Stimulated activated CD4-positive, alpha-beta T cell treated with anti-CD3 and anti-CD28 coated beads, Interleukin-2, amount 100 ng/mL, for 48 hours (primary cell): ENCODE measurements around the gene MPZL2.

Experiments used
- DNase-seq, 2 donors: peaks; one replicate each; pipeline ENCODE4 v3.0.0-alpha.2; 2020

The MPZL2 gene

GRCh38 chr11:118240999-118241763 is 22.9 kb downstream of the MPZL2 start:
- DNase-seq, result peak in 1 of 2 donors; percentile 52

DNA sequence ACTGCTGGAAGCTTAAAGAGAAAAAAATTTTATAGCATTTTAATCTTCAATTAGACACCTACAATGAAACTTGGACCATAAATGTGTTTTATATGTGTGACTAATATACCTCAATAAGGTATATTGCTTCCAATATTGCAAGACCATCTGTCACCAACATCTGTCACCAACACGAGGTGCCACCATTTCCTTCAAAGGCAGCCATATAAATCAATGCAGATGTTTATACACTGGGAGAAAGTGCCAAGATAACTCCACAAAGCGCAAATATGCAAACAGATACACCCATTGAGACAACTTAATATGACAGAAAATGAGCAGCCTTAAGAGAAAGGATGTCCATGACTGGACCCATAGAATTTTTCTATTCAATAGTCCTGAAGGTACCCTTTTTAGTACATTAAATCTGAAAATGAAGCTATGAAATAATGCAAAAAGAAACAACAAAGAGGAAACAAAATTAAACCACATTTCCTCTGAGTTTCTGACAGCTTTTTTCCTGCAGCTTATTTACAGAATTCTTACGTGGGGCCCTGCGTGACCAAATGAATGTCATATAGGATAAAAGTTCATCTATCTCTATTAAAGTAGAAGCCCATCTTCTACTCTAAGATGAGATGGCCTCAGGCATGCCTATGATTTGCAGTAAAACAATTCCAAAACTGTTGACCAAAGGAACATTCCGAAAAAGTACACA is 24.4 kb downstream of the MPZL2 start:
- no peak for DNase-seq

- no peak for DNase-seq
These were observed 25.2 kb downstream of the MPZL2 start for GRCh38 chr11:118238929-118239328.

DNA sequence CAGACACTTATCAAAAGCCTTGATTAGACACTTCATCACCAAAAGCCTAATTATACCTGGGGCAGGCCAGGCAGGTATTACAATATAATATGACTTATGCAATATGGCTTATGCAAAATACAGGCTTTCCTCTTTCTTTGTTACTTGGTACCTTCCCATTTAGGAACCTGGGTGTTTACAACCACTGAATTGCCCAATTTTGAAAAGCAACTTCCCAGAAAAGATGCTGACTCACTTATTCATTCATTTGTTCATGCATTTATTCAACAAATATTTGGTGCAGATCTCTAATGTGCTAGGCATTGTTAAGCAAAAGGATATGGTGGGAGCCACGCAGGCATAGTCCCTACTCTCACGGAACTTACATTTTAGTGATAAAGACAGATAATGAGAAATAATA is 25.7 kb downstream of the MPZL2 start:
- DNase-seq, result no peak

GRCh38 chr11:118236170-118236569 is 27.9 kb downstream of the MPZL2 start:
- no peak for DNase-seq

- no peak for DNase-seq
These were observed 29.3 kb downstream of the MPZL2 start for GRCh38 chr11:118234833-118235232.

GRCh38 chr11:118233850-118234249 is 30.2 kb downstream of the MPZL2 start:
- no peak for DNase-seq

- DNase-seq, result no peak
These were observed 30.7 kb downstream of the MPZL2 start for GRCh38 chr11:118233377-118233776.

DNA sequence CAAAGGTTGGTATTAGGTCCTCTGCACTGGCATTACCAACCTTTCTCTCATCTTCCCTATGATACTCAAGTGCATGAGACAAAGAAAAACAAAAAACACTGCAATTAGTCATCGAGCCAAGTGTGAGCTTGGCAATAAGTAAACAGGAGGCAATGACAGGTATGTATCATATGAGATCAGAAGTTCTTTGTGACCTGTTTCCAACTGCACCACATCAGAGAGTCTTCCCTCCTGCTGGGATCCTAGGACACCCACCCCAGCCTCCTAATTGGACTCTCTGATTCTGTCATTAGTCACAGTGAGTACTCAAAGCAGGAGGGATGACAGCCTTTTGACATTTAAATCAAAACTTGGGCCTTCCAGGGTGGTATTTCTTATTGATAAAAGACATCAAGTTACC is 31.4 kb downstream of the MPZL2 start:
- DNase-seq, result no peak

DNA sequence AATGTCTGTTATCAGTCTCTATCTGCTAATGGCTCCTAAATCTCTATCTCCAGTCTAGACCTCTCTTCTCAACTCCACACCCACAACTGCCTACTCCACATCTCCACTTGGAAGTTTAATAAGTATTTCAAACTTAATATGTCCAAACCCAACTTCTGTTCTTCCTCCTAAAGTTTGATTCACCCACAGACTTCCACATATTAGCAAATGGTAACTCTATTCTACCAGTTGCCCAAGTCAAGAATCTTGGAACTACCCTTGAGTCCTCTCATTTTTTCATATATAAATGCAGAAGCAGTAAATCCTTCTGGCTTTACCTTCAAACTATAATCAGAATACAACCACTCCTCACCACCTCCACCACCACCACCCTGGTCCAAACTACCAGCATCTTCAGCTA is 32.6 kb downstream of the MPZL2 start:
- DNase-seq, result no peak

DNA sequence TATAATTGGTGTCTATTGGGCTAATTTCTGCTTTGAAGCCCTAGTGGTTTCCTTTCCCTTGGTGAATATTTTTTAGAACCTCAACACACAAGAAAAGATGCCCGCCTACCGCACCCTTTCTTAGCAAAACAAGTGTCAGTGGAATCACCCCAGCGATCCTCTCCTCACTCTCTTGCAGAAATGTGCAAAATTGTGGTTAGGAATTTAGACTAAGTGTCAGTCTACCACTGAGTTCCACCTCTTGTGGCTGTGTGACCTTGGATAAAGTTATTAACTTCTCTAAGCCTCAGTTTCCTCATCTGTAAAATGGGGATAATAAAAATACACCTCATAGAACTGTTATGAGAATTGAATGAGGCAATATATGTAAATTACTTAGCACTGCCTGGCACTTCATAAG is 34.0 kb downstream of the MPZL2 start:
- DNase-seq, result no peak

- DNase-seq, result no peak
These were observed 34.7 kb downstream of the MPZL2 start for GRCh38 chr11:118229274-118229847.

DNA sequence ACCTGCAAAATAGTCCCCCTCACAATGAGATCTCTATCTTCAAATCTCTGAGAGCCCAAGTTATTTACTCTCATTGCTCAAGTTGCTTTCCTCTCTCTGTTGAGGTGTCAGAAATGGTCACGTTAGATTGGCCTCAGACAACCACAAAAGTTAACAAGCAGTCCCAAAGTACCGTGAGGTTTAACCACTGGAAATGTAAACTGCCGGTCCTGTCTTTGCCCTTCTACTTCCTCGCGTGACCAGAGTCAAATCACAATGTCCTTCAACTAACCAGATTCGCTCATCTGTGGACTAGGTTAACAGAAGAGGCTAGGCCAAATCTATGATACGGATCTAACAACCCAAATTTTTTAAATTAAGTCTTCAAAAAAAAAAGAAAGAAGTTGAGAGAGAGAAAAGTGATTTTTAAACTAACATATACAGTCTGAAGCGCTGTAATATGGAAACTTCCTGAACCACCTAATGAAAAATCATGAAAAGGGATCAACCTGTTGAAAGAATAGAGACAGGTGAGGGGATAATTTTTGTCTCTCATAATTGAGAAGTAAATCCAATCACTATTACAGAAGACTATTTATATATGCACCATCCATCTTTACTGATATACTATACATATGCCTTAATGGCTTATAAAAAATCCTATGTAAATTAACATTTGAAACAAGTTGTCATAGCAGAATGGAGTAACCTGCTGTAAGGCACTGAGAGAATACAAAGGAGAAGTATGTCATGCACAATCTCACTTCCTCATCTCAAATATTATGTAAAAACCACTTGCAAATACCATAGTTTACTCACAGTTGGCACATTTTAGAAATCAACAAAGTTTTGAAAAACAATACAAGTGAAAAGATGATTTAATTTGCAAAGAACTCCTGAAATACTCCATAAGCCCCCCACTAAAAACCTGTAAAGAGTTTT is 36.0 kb downstream of the MPZL2 start:
- DNase-seq, result no peak

GRCh38 chr11:118226781-118227180 is 37.3 kb downstream of the MPZL2 start:
- DNase-seq, result no peak

DNA sequence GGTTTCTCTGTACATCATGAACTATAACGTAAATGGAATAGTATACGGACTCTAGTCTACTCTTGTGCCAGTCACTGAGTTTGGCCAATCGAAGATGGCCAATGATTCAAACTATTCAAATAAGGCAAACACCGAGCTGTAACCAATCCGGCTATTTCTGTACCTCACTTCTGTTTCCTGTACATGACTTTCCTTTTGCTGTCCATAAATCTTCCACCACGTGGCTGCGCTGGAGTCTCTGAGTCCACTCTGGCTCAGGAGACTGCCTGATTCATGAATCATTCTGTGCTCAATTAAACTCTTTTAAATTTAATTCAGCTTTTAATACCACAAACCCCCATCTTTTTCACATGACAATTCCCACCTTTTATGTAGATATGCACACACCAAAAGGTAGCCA is 37.8 kb downstream of the MPZL2 start:
- no peak for DNase-seq

GRCh38 chr11:118224511-118225188 is 39.4 kb downstream of the MPZL2 start, which contains the start of gene JAML:
JAML (minus strand) TSS chr11:118225011; CDS start chr11:118214866, 10,145 bp downstream.
- no peak for DNase-seq

- no peak for DNase-seq
These were observed 40.1 kb downstream of the MPZL2 start for GRCh38 chr11:118223992-118224391.

DNA sequence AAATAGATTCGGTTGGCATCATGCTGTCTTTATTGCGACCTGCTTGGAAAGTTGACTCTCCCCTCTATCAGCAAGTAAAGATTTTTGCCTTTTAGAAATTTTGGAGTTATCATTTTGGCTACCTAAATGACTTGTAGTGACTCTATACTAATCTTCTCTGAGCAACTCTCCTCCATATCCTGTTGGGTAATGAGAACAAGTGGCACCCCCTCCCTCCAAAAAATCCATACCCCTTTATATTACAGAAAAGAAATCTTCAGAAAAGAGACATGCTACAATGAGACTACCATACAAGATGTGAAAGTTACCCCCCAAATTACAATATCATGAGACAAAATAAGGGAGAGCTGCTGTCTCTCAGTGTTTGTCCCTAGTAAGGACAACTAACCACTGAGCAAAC is 40.5 kb downstream of the MPZL2 start:
- DNase-seq, result no peak

DNA sequence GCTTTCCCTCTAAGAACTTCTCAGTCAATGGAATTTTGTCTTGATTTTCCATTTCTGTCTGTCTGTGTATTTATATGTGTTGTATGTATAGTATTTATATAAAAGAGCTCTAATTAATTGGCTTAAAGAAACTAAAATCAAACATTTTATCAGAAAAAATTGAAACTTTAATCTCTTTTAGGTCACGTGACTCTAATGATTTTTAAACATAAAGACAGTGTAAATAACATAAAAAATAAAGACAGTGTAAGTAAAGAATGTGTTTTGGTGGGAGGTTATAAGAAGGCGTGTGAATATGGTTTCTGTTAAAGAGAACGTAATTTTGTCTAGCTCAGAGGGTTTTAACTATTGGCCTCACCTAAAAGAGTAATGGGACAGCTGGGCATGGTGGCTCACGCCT is 41.7 kb downstream of the MPZL2 start:
- DNase-seq, result no peak

GRCh38 chr11:118221419-118221818 is 42.7 kb downstream of the MPZL2 start:
- DNase-seq, result no peak

GRCh38 chr11:118219732-118220131 is 44.4 kb downstream of the MPZL2 start:
- no peak for DNase-seq

GRCh38 chr11:118219244-118219643 is 44.9 kb downstream of the MPZL2 start:
- no peak for DNase-seq
